GM21576 (cell line): ENCODE measurements around the gene PRM3.

Source experiments
- ATAC-seq: cut with Tn5 transposase; IDR thresholded peaks from one replicate; pipeline ENCODE4 v1.9.1; 2021; ENCODE audit warnings: mild to moderate bottlenecking, moderate library complexity; ENCODE audit not compliant: unreplicated experiment

The PRM3 gene

GRCh38 chr16:11259655-11260595, 13.5 kb downstream of the PRM3 start:
- no peak for ATAC-seq

GRCh38 chr16:11258553-11259492, 14.6 kb downstream of the PRM3 start:
- ATAC-seq, result no peak

DNA sequence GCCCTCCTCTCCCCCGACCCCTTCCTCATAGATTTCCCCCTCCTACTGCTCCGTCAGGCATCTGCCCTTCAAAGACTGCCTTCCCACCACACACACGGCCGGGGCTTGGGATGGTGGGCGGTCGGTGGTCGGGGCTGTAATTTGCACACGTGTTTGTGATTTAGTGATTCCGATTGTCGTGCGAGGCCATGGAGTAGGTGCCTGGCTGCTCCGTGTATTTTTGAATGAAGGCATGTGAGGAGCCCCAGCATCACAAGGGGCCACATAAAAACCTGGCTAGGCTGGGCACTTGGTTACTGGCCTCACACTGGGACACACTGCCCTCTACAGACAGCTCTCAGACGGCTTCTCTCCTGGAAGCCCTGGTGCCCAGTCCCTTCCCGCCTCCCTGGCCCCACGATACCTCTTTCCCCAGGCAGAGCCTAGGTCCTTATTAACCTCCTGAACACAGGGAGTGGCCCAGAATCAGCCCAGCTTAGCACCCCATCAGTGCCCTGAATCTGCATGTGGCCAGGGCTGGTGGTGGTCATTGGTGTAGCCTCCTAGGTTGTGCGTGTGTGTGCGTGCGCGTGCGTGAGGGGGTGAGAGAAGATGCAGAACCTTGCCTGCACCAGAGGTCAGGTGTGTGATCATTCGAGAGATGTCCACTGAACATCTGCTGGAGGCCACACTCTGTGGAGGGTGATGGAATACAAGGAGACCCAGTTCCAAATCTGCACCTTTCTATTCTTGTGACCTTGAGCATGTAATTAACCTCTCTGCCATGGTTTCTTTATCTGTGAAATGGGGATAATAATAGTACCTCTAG, 16.1 kb downstream of the PRM3 start:
- no peak for ATAC-seq

GRCh38 chr16:11256661-11257130, 16.7 kb downstream of the PRM3 start:
- no peak for ATAC-seq

DNA sequence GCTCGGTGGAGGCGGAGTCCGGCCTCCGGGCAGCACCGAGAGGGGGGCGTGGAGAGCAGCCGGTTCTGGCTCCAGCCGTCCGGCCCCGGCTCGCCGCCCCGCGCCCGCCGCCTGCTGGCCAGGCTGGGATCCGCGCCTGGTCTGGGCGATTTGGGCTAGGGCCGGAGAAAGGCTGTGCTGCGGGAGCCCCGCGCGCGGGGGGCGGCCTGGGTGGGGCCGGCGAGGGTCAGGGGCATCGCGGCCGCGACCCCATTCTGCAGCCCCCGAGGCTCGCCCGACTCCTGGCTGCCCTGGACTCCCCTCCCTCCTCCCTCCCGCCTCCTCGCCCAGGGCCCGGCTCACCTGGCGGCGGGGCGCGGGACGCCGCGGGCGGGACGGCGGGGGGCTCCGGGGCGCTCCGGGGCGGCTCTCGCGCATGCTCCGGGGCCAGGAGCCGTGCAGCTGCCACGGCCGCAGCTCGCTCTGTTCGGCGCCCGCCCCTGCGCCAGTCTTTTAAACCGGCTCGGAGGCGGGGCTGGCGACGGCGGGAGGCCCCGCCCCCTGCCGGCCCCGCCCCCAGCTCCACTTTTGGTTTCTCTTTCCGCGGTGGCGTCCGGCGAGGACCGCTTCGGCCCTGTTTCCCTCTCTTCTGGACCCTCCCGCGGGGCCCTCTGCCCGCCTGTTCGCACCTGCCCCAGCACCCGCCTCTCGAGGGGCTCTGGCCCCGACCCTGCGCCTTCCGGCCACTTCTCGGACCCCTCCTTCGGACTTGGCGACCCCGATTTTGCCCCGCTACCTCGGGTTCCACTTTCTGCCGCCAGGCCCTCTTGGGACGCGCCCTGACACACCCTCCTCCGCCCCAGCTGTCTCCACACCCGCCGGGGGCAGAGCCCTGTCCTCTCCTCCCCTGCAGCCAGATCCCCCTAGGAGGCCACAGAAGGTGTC, 17.4 kb downstream of the PRM3 start, which contains the start of gene SOCS1:
SOCS1 (minus strand) TSS at position 468 of the 924 bp plus-strand sequence. CDS start 726 bp downstream, outside the sequence.
- peak; percentile 46 for ATAC-seq

DNA sequence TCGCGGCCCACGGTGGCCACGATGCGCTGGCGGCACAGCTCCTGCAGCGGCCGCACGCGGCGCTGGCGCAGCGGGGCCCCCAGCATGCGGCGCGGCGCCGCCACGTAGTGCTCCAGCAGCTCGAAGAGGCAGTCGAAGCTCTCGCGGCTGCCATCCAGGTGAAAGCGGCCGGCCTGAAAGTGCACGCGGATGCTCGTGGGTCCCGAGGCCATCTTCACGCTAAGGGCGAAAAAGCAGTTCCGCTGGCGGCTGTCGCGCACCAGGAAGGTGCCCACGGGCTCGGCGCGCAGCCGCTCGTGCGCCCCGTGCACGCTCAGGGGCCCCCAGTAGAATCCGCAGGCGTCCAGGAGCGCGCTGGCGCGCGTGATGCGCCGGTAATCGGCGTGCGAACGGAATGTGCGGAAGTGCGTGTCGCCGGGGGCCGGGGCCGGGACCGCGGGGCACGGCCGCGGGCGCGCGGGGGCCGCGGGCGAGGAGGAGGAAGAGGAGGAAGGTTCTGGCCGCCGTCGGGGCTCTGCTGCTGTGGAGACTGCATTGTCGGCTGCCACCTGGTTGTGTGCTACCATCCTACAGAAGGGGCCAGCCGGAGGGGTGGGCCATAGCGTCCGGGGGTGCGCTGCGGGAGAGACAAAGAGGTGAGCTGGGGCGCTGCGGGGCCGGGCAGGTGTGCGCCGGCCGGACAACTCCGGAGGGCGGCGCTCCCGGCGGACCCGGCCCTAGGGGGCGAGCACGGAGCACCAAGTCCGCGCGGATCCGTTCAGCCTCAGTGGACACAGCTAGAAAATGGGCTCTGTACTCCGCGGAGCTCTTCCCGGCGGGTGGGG, 18.3 kb downstream of the PRM3 start:
- ATAC-seq, result no peak

DNA sequence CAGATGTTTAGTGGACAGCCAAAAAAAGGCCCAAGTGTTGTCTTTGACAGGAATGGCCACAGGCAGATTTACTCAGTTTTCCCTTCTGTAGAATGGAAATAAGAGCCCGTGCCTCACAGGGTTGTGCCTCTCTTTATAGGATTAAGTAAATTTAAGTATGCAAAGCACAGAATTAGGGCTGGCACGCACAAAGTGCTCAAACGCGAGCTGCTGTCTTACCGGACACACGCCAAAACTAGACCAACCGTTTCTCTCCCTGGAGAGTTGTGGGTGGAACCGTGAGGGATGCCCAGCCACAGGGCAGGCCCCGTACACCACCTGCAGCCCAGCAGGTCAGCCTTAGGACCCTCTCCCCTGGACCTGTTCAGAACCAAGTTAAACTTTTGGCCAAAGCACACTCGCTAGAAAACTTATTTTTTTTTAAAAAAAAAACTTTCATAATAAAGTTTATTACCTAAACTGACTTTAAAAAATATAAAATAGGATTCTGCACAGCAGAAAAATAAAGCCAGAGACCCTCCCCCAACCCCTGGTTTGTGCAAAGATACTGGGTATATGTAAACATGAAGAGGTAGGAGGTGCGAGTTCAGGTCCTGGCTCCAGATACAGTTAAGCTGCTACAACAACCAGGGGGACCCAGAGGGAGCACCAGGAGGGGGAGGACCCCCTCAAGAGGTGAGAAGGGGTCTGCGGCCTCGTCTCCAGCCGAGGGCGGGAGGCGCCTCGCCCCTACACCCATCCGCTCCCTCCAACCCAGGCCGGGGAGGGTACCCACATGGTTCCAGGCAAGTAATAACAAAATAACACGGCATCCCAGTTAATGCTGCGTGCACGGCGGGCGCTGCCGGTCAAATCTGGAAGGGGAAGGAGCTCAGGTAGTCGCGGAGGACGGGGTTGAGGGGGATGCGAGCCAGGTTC, 19.2 kb downstream of the PRM3 start:
- no peak for ATAC-seq

DNA sequence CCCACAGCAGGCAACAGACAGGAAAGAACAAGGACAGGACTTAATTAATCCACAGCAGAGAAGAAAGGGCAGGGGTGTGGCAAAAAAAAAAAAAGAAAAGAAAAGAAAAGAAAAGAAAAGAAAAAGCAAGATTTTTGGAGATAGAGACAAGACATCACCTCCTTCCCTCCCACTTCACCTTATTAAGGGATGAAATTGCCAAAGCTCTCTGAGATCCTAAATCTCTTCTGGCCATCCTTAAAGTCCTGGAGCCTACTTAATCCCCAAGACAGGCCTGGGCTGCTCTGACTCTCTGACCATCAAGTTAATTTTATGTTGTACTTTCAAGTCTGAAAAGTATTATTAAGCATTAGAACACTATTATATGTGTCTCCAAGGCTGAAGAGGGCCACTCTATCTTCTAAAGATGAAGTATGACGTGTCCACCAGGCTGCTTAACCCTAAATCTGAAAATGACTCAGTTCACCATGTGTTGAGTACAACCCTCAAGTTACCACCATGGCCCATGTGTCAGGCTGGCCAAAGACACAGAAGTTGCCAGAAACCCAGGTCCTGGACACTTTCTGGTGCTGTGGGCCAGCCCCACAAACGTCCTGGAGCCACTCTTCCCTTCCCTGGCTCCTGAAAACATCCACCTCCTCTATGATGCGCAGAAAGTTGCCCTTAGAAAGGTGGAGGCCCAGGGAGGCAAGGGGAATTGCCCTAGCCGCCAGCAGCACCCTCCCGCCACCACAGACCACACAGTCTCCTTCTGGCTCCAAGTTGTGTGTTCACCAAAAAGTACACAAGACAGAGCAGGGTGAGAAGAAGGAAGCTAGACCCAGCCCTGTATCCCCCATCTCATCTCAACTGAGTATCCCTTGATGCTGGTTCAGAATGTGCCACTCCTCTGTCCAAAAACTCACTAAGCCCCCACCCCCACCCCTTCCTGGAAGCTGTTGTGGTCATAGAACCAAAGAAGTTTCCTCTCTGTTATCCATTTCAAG, 20.1 kb downstream of the PRM3 start:
- ATAC-seq, result no peak

DNA sequence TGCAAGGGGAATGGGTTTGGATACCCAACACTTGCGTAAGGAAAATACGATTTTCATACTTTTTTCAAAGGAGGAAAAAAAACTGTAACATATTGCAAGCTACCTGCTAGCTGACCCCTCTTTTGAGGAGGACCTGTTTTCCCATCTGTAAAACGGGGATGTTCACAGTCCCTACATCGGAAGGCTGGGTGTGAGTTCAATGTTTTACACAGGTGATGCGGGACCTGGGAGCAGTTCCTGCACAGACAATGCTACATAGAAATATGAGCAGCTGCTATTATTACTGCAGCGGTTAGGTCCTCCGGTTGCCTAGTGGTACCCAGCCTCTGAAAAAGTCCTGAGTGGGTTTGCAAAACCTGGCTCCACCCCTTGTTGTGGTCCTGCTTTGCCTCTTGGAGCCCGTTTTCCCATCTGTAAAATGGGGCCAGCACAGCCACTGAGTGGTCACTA, 20.9 kb downstream of the PRM3 start:
- ATAC-seq, result no peak

GRCh38 chr16:11251525-11252481, 21.6 kb downstream of the PRM3 start:
- no peak for ATAC-seq

DNA sequence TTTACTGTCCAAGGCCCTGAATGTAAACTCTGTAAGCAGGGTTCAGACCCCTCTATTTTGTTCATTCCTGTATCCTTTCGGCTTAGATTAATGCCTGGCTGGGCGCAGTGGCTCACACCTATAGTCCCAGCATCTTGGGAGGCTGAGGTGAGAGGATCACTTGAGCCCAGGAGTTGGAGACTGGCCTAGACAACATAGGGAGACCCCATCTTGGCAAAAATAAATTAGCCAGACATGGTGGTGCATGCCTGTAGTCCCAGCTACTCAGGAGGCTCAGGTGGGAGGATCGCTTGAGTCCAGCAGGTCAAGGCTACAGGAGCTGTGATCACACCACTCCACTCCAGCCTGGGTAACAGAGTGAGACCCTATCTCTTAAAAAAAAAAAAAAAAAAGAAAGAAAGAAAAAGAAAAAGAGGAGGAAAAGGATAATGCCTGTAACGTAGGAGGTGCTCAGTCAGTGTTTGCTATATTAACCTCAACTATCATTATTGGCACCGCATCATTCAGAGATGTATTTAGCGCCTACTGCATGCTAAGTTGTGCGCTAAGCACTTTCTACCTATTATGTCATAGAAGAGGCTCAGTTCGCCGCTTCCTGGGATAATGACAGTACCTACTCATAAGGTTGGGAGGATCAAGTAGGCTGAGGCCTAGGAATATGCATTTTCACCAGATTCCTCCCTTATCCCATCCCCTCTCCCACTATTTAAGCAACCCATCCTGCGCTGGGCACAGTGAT, 22.5 kb downstream of the PRM3 start:
- no peak for ATAC-seq

- ATAC-seq, result no peak
These were observed 23.2 kb downstream of the PRM3 start for GRCh38 chr16:11250091-11250785.

DNA sequence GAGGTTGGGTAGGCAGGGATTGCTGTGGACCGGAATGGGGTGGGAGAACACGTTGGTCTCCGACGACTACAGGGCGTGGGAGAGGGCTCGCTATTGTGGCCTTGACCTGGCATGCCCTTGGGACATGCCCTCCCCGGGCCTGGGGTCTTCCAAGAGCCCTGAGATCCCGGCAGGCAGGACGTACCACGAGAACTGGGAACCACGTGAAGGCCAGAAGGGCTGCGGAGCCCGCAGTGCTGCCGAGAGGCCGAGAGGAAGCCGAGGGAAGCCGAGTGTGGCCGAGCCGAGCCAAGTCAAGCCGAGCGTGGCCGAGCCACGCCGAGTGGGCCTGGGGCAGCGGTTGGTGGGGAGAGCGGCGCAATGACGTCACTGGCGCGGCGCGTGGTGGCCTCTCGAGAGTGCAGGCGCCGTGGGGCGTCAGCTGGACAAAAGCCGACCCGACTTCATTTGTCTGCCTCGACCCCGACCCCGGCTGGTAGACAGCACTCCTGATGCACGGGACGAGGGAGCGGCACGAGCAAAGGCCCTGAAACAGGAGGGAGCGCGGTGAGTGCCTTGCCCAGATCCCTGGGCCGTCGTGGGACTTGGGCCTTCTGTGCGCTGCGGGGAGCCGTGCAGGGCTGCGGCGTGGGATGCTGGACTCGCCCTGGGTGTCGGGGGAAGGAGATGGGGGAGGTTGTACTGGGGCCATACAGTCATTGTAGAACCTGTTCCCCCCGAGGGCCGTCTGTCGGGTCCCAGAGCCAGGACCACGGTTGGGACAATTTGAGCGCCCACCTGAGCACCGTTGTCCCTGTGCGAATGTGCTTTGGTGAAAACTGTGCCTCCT, 24.0 kb downstream of the PRM3 start:
- no peak for ATAC-seq
